AG09319 (cell line): ENCODE measurements around the gene TAPT1.

ENCODE experiments used
- DNase-seq: peaks from one replicate; pipeline ENCODE4 v3.0.0-alpha.2; 2010; ENCODE audit warnings: low read depth; ENCODE audit errors: extremely low read depth
- CTCF ChIP-seq: IDR thresholded peaks from 2 replicates; pipeline ENCODE4 v1.5.1; 2011; ENCODE audit warnings: low read depth, mild to moderate bottlenecking, inconsistent platforms, low read length, moderate library complexity

Gene TAPT1

DNA sequence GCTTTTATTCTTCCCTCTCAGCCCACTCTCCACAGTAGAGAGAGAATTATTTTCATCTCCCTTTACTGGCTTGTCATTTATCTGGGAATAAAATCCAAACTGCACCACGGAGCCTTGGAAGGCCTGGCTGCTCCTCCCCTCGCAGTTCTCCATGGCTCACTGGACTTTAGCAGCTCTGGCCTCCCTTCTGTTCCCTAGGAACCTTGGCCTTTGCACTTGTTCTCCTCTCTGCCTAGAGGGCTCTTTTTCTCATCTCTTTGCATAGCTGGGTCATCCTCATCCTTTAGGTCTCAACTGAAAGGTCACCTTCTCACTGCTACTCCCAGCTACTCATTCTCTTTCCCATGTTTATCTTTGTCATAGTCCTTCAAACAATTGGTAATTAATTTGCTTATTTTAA is 31.3 kb upstream of the TAPT1 start:
- no peak for TF ChIP-seq CTCF
- DNase-seq = no peak

GRCh38 chr4:16256343-16256742 is 30.1 kb upstream of the TAPT1 start:
- DNase-seq = no peak
- TF ChIP-seq CTCF = no peak

DNA sequence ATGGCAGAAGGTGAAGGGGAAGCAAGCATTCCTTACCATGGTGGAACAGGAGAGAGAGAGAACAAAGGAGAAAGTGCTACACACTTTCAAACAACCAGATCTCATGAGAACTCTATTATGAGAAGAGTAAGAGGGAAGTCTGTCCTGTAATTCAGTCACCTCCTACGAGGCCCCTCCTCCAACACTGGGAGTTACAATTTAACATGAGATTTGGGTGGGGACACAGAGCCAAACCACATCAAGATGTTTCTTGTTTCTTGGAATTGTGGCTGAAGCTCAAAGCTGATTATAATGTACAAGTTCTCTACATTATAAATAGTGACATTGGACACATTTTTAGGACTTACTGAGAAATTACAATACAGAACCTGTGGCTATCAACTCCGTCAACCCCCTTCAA is 29.5 kb upstream of the TAPT1 start:
- no peak for DNase-seq
- no peak for TF ChIP-seq CTCF

- no peak for TF ChIP-seq CTCF
- peak; percentile 20 for DNase-seq
These were observed 27.1 kb upstream of the TAPT1 start for GRCh38 chr4:16253127-16253960.

DNA sequence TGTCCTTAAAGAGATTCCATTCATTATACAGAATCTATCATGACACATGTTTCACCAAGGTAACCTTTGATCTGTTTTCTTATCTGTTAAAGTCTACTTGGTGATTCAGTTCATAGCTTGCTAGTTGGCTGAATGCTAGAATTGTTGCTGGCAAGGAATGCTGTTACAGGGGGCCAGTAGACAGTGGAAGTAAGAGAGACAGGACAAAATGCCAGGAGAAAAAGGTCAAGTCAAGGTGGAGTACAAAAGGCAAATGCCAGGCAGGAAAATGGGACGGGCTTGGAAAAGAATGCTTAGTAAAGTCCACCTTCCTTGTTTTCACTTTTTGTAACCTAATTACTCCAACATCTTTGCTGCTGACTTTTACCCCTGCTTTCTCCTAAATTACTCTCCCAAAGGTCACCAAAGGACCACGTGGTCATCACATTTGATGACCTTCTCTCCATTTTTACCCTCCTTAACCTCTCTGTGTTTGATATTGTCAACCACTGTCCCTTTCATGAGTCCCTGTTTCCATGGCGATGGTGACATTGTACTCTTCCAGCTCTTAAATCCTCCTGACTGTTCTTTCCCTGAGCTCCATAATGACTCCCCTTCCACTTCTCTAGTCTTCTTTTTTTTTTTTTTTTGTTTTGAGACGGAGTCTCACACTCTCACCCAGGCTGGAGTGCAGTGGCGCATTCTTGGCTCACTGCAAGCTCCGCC is 24.5 kb upstream of the TAPT1 start:
- no peak for TF ChIP-seq CTCF
- no peak for DNase-seq

GRCh38 chr4:16248605-16249004 is 22.3 kb upstream of the TAPT1 start:
- no peak for DNase-seq
- TF ChIP-seq CTCF = no peak

DNA sequence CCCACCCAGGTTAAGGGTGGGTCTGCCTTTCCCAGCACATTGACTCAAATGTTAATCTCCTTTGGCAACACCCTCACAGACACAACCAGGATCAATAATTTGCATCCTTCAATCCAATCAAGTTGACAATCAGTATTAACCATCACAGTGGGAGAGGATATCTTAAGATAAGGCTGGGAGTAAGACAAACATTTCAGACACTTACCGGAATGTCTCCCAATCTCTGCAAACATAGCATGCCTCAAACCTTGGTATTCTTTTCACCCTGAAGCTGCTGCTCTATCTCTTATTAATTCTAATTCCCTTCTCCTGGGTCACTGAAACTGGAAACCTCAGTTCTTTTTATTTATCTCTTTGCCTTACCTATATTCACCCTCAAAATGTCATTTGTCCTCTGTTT is 19.0 kb upstream of the TAPT1 start:
- no peak for DNase-seq
- no peak for TF ChIP-seq CTCF
